HepG2 (cell line): ENCODE data around the gene KCNJ6. TPM values are rescaled to one million over a fixed set of nuclear protein-coding genes. Genes with fewer than 3 reads are reported as not detected.

ENCODE experiments used
- ATAC-seq: fragments of 200-7000 bp; cut with Tn5 transposase; 3 replicates; pipeline ENCODE4 v1.9.1; 2020; ENCODE audit warnings: mild to moderate bottlenecking, moderate library complexity
- BruUV-seq: library from RNA; stranded (reverse); fragments of 400-500 nt; replicated peaks from 2 replicates; lab custom pipeline; 2021; lab: Mats Ljungman, UMichigan
- CTCF ChIA-PET: fragments of 300-600 bp; formaldehyde crosslinking; extraction: SDS; loops from one replicate; lab custom pipeline; 2021; ENCODE audit warnings: low total read pairs, inconsistent platforms, low intra/inter-chr PET ratio; lab: Yijun Ruan, JAX
- POLR2A ChIA-PET: fragments of 350-600 bp; sonication (Branson Sonifier 250); formaldehyde crosslinking; loops from one replicate; lab custom pipeline; 2020; ENCODE audit warnings: antibody characterized with exemption, inconsistent platforms; lab: Yijun Ruan, JAX
- DNase-seq: peaks from one replicate; pipeline ENCODE4 v3.0.0-alpha.2; 2015; ENCODE audit warnings: low spot score
- FAIRE-seq: peaks from 3 replicates; lab custom pipeline; 2011; peaks lifted over from hg19 to GRCh38; lab: Jason Lieb, UNC
- H2AFZ ChIP-seq: one replicate; pipeline ENCODE4 v1.6.1; 2011; ENCODE audit warnings: low read length, inconsistent platforms
- H3K27ac ChIP-seq: fragments of 300-600 bp; 3 replicates; pipeline ENCODE4 v1.8.0; 2011; ENCODE audit warnings: mixed run types, mild to moderate bottlenecking, mixed read lengths, low read length, inconsistent platforms; ENCODE audit not compliant: insufficient read depth; ENCODE audit errors: extremely low read length
- H3K27me3 ChIP-seq, 2 experiments: fragments of 200-600 bp in 1 of 2; 2 replicates in 1 of 2; 3 replicates in 1 of 2; pipeline versions ENCODE4 v1.6.0 to v1.8.0; 2011; ENCODE audit warnings: low read length in 2 of 2, mild to moderate bottlenecking in 2 of 2, moderate library complexity in 2 of 2, inconsistent platforms in 1 of 2; ENCODE audit not compliant: insufficient read depth in 2 of 2, control insufficient read depth in 1 of 2
- H3K36me3 ChIP-seq, 2 experiments: fragments of 200-600 bp in 1 of 2; replicated peaks in 1 of 2; 2 replicates in 1 of 2; 3 replicates in 1 of 2; pipeline versions ENCODE4 v1.5.1 to v1.8.0; 2011; ENCODE audit warnings: low read length in 2 of 2, inconsistent platforms in 1 of 2; ENCODE audit not compliant: insufficient read depth in 2 of 2, control insufficient read depth in 1 of 2
- H3K4me1 ChIP-seq: 2 replicates; pipeline ENCODE4 v1.5.1; 2012; ENCODE audit warnings: low read length, inconsistent platforms; ENCODE audit not compliant: insufficient read depth
- H3K4me2 ChIP-seq: 2 replicates; pipeline ENCODE4 v1.6.0; 2011; ENCODE audit warnings: low read depth, low read length, inconsistent platforms
- H3K4me3 ChIP-seq, 3 experiments: fragments of 200-600 bp in 1 of 3; sonication (generic), shearing (Covaris generic) in 1 of 3; replicated peaks in 1 of 3; 2 replicates each; pipeline ENCODE4 v1.5.1; 2011 to 2016; ENCODE audit warnings: low read length in 3 of 3, inconsistent platforms in 2 of 3, low read depth in 2 of 3, mild to moderate bottlenecking in 2 of 3, control low read depth in 1 of 3, mixed read lengths in 1 of 3; ENCODE audit not compliant: insufficient read depth in 1 of 3
- H3K79me2 ChIP-seq: one replicate; pipeline ENCODE4 v1.6.1; 2011; ENCODE audit warnings: low read length, inconsistent platforms; ENCODE audit not compliant: insufficient read depth
- H3K9ac ChIP-seq: 2 replicates; pipeline ENCODE4 v1.6.0; 2011; ENCODE audit warnings: mild to moderate bottlenecking, low read depth, low read length, inconsistent platforms; ENCODE audit not compliant: insufficient read depth
- H3K9me3 ChIP-seq: 2 replicates; pipeline ENCODE4 v1.5.1; 2012; ENCODE audit warnings: mild to moderate bottlenecking, low read length
- H4K20me1 ChIP-seq: 2 replicates; pipeline ENCODE4 v1.6.0; 2011; ENCODE audit warnings: inconsistent platforms, mild to moderate bottlenecking, low read length, moderate library complexity; ENCODE audit not compliant: insufficient read depth
- ATF3 ChIP-seq: sonication (generic); formaldehyde crosslinking; IDR thresholded peaks from 2 replicates; pipeline ENCODE4 v1.4.0; 2020; ENCODE audit warnings: missing genetic modification reagents
- CAMTA2 ChIP-seq: sonication (generic); formaldehyde crosslinking; IDR thresholded peaks from 2 replicates; pipeline ENCODE4 v1.4.0; 2020; ENCODE audit warnings: mild to moderate bottlenecking, missing genetic modification reagents, borderline replicate concordance
- CBFB ChIP-seq: sonication (generic); formaldehyde crosslinking; IDR thresholded peaks from 2 replicates; pipeline ENCODE4 v1.4.0; 2020; ENCODE audit warnings: missing genetic modification reagents
- FOXK1 ChIP-seq: sonication (generic); formaldehyde crosslinking; IDR thresholded peaks from 2 replicates; pipeline ENCODE4 v1.4.0; 2020; ENCODE audit warnings: low read depth, missing genetic modification reagents, borderline replicate concordance
- KAT2B ChIP-seq: fragments of 150-350 bp; IDR thresholded peaks from 2 replicates; pipeline ENCODE4 v1.6.1; 2014; ENCODE audit warnings: low read depth, low read length, borderline replicate concordance
- KMT2A ChIP-seq: sonication (generic); formaldehyde crosslinking; IDR thresholded peaks from 2 replicates; pipeline ENCODE4 v1.4.0; 2020; ENCODE audit warnings: missing genetic modification reagents
- ZBTB2 ChIP-seq: sonication (generic); formaldehyde crosslinking; IDR thresholded peaks from 2 replicates; pipeline ENCODE4 v1.8.0; 2022; ENCODE audit warnings: low read depth, missing genetic modification reagents
- ZBTB25 ChIP-seq: IDR thresholded peaks from 2 replicates; pipeline ENCODE4 v1.6.1; 2018; ENCODE audit warnings: missing genetic modification reagents
- ZFAT ChIP-seq: sonication (generic); formaldehyde crosslinking; conservative IDR thresholded peaks from 2 replicates; pipeline ENCODE4 v1.8.1; 2023; ENCODE audit warnings: missing genetic modification reagents, inconsistent platforms
- ZMYM2 ChIP-seq: sonication (generic); formaldehyde crosslinking; IDR thresholded peaks from 2 replicates; pipeline ENCODE4 v1.8.0; 2022; ENCODE audit warnings: mild to moderate bottlenecking, missing genetic modification reagents
- ZNF407 ChIP-seq: sonication (generic); formaldehyde crosslinking; IDR thresholded peaks from one replicate; pipeline ENCODE4 v1.5.1; 2020; ENCODE audit warnings: mild to moderate bottlenecking, missing genetic modification reagents; ENCODE audit errors: not compliant biosample characterization
- ZNF749 ChIP-seq: sonication (generic); formaldehyde crosslinking; IDR thresholded peaks from 2 replicates; pipeline ENCODE4 v1.8.0; 2022; ENCODE audit warnings: mild to moderate bottlenecking, missing genetic modification reagents, moderate library complexity, borderline replicate concordance
- WGBS: methylation state at CpG from one replicate; pipeline ENCODE4 v1.1.6; 2017; ENCODE audit warnings: low lambda C conversion rate; 5-methylcytosine and 5-hydroxymethylcytosine counted together
- in situ Hi-C: cut with HindIII; loops from 2 replicates; pipeline ENCODE4 v1.10.0; 2017; ENCODE audit warnings: low pct_unique_long_range_greater_than_20kb; ENCODE audit not compliant: extremely low pct_ligation_motif_present
- intact Hi-C: fragments of 100-400 bp; cut with micrococcal nuclease; formaldehyde crosslinking; loops from one replicate; pipeline ENCODE4 v1.10.0; 2022; ENCODE audit not compliant: unreplicated experiment
- polyA plus RNA-seq, 8 experiments: library from polyadenylated mRNA; depleted of rRNA in 3 of 8; stranded (reverse) in 7 of 8; unstranded in 1 of 8; fragments of >200 nt; fragmentation: Illumina TruSeq in 4 of 8; extraction: Trizol in 4 of 8; gene quantifications; 2 replicates each; pipeline versions ENCODE4 v1.2.1 to v1.2.3, GENCODE V29; 2011 to 2016; ENCODE audit warnings: low read depth in 4 of 8, missing spikeins in 1 of 8, mixed read lengths in 1 of 8; ENCODE audit not compliant: insufficient read depth in 1 of 8
- total RNA-seq, 5 experiments: library from RNA; depleted of rRNA; stranded (reverse); fragments of >200 nt; fragmentation: Illumina TruSeq; extraction: Trizol; gene quantifications; 2 replicates each; pipeline ENCODE4 v1.2.3, GENCODE V29; 2016; ENCODE audit warnings: low read depth in 1 of 5

The KCNJ6 gene
- total and polyA plus RNA-seq, 2 of the 13 experiments (the other 11 are each of a cell fraction or from before 2014, with no cell fraction given) = not detected

GRCh38 chr21:37683396-37684114 is 232.7 kb downstream of the KCNJ6 start:
- no peaks in the 10 kb centered on the region for H3K27me3 ChIP-seq
- no peak overlapping the region for H3K27ac ChIP-seq
- intact Hi-C loops (no loop called here), in situ Hi-C loops (no loop called here)
- H3K9ac ChIP-seq = no peak overlapping the region
- TF ChIP-seq ATF3 (CRISPR knock-in tag) = no peak
- TF ChIP-seq ZMYM2 (CRISPR knock-in tag) = no peak
- no peak for TF ChIP-seq FOXK1 (CRISPR knock-in tag)
- TF ChIP-seq CAMTA2 = no peak
- TF ChIP-seq CBFB (CRISPR knock-in tag) = no peak
- TF ChIP-seq ZNF407 (CRISPR knock-in tag) = no peak
- no peak for TF ChIP-seq KAT2B
- no peak for TF ChIP-seq ZBTB25 (CRISPR knock-in tag)
- TF ChIP-seq ZBTB2 = no peak
- TF ChIP-seq KMT2A = no peak
- TF ChIP-seq ZFAT = no peak
- TF ChIP-seq ZNF749 (CRISPR knock-in tag) = no peak
- ChIA-PET POLR2A (no interaction called here), CTCF (no interaction called here)
- ATAC-seq (no peak), FAIRE-seq (no peak), DNase-seq (no peak)
- H4K20me1 ChIP-seq = no peaks in the 10 kb centered on the region
- no peak overlapping the region for H3K4me2 ChIP-seq
- H3K4me3 ChIP-seq = no peak overlapping the region
- WGBS = 41% methylated on average over 7 of the region's 8 CpGs
- BruUV-seq = no TSS peak
- peaks cover 13% of the 10 kb centered on the region for H3K4me1 ChIP-seq
- no peaks in the 10 kb centered on the region for H3K9me3 ChIP-seq
- no peaks in the 10 kb centered on the region for H3K79me2 ChIP-seq
- H3K36me3 ChIP-seq = no peaks in the 10 kb centered on the region
- no peak overlapping the region for H2AFZ ChIP-seq
